IPS-20b (cell line): ENCODE results near the gene OSBPL3.

ENCODE experiments used
- H3K27ac ChIP-seq: one replicate; pipeline ENCODE4 v1.5.1; 2013; ENCODE audit warnings: low read length
- H3K27me3 ChIP-seq: 2 replicates; pipeline ENCODE4 v1.6.1; 2013; ENCODE audit warnings: mild to moderate bottlenecking, low read length, inconsistent platforms; ENCODE audit not compliant: insufficient read depth
- H3K36me3 ChIP-seq: 2 replicates; pipeline ENCODE4 v1.6.1; 2013; ENCODE audit warnings: low read depth, mild to moderate bottlenecking, inconsistent platforms, low read length, moderate library complexity; ENCODE audit not compliant: insufficient read depth
- H3K4me1 ChIP-seq: 2 replicates; pipeline ENCODE4 v1.6.1; 2013; ENCODE audit warnings: mild to moderate bottlenecking, control low read depth, inconsistent platforms, low read length, moderate library complexity; ENCODE audit not compliant: insufficient read depth
- H3K4me3 ChIP-seq: 2 replicates; pipeline ENCODE4 v1.5.1; 2013; ENCODE audit warnings: mild to moderate bottlenecking, low read length, inconsistent platforms
- H3K9ac ChIP-seq: 2 replicates; pipeline ENCODE4 v1.6.1; 2013; ENCODE audit warnings: low read depth, mild to moderate bottlenecking, inconsistent platforms, low read length, moderate library complexity
- H3K9me3 ChIP-seq: 2 replicates; pipeline ENCODE4 v1.6.1; 2013; ENCODE audit warnings: mild to moderate bottlenecking, low read depth, low read length, inconsistent platforms; ENCODE audit not compliant: insufficient read depth

The OSBPL3 gene

DNA sequence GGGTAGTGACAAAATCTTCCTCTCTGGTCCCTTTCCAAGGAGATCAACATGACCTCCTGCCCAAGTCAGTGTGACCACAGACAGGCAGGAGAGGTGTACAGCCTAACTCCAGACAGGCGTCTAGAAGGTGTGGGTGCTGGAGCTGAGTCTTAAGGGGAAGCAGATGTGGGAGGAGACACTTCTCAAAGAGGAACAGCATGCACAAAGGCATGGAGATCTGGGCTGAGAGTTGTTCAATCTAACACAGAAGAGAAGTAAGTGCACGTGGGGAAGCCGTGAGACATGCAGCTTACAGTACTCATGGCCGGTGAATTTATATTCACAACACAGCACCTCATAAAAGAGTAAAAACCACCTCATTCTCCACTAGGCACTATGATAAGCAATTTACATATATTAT is 198.9 kb downstream of the OSBPL3 start:
- Histone ChIP-seq H3K27me3 (no peaks in the 10 kb centered on the region), H3K36me3 (no peaks in the 10 kb centered on the region), H3K4me1 (no peaks in the 10 kb centered on the region), H3K9ac (no peak overlapping the region), H3K27ac (no peak overlapping the region), H3K9me3 (peaks cover 11% of the 10 kb centered on the region), H3K4me3 (no peak overlapping the region)

GRCh38 chr7:24779283-24779655 is 200.7 kb downstream of the OSBPL3 start:
- no peak overlapping the region for H3K9ac ChIP-seq
- H3K27me3 ChIP-seq, result no peaks in the 10 kb centered on the region
- no peaks in the 10 kb centered on the region for H3K4me1 ChIP-seq
- H3K9me3 ChIP-seq, result peaks cover 11% of the 10 kb centered on the region
- no peak overlapping the region for H3K4me3 ChIP-seq
- no peaks in the 10 kb centered on the region for H3K36me3 ChIP-seq
- H3K27ac ChIP-seq, result no peak overlapping the region

GRCh38 chr7:24778543-24779282 is 201.3 kb downstream of the OSBPL3 start:
- H3K4me1 ChIP-seq, result no peaks in the 10 kb centered on the region
- H3K9ac ChIP-seq, result no peak overlapping the region
- peaks cover 10% of the 10 kb centered on the region for H3K9me3 ChIP-seq
- H3K36me3 ChIP-seq, result no peaks in the 10 kb centered on the region
- no peak overlapping the region for H3K4me3 ChIP-seq
- no peaks in the 10 kb centered on the region for H3K27me3 ChIP-seq
- H3K27ac ChIP-seq, result no peak overlapping the region

DNA sequence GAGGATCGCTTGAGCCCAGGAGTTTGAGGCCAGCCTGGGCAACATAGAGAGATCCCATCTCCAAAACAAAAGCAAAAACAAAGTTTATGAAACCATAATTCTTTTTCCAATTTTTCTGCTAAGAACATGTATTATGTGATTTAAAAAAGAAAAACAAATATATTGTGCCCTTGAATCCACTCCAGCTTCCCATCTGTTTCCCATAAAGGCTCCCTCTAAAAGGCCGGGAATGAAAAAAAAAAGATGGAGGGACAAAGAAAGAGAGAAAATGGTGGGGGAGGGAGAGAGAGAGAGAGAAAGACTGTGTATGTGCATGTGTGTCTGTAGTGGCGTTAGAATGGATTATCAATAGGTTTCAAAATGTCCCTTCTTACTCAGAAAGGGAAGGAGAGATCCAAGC is 202.2 kb downstream of the OSBPL3 start:
- Histone ChIP-seq H3K4me1 (no peaks in the 10 kb centered on the region), H3K9me3 (0 out of 2 replicates have a peak, but pooled peaks cover under 1% of the 10 kb centered on the region), H3K27ac (no peak overlapping the region), H3K36me3 (no peaks in the 10 kb centered on the region), H3K9ac (no peak overlapping the region), H3K27me3 (no peaks in the 10 kb centered on the region), H3K4me3 (no peak overlapping the region)

- Histone ChIP-seq H3K27ac (no peak overlapping the region), H3K4me3 (no peak overlapping the region), H3K9me3 (no peaks in the 10 kb centered on the region), H3K9ac (no peak overlapping the region), H3K27me3 (no peaks in the 10 kb centered on the region), H3K4me1 (no peaks in the 10 kb centered on the region), H3K36me3 (no peaks in the 10 kb centered on the region)
These were observed 206.3 kb downstream of the OSBPL3 start for GRCh38 chr7:24773646-24774045.

GRCh38 chr7:24769851-24770250 is 210.1 kb downstream of the OSBPL3 start:
- Histone ChIP-seq H3K9me3 (no peaks in the 10 kb centered on the region), H3K27ac (no peak overlapping the region), H3K9ac (no peak overlapping the region), H3K4me3 (no peak overlapping the region), H3K36me3 (no peaks in the 10 kb centered on the region), H3K27me3 (no peaks in the 10 kb centered on the region), H3K4me1 (no peaks in the 10 kb centered on the region)

GRCh38 chr7:24769014-24769830 is 210.8 kb downstream of the OSBPL3 start:
- no peaks in the 10 kb centered on the region for H3K27me3 ChIP-seq
- no peaks in the 10 kb centered on the region for H3K36me3 ChIP-seq
- no peak overlapping the region for H3K9ac ChIP-seq
- H3K9me3 ChIP-seq, result no peaks in the 10 kb centered on the region
- no peak overlapping the region for H3K27ac ChIP-seq
- H3K4me1 ChIP-seq, result no peaks in the 10 kb centered on the region
- no peak overlapping the region for H3K4me3 ChIP-seq

GRCh38 chr7:24767878-24768569 is 212.0 kb downstream of the OSBPL3 start:
- Histone ChIP-seq H3K27ac (no peak overlapping the region), H3K36me3 (no peaks in the 10 kb centered on the region), H3K27me3 (no peaks in the 10 kb centered on the region), H3K4me3 (no peak overlapping the region), H3K4me1 (no peaks in the 10 kb centered on the region), H3K9me3 (no peaks in the 10 kb centered on the region), H3K9ac (no peak overlapping the region)

- Histone ChIP-seq H3K36me3 (no peaks in the 10 kb centered on the region), H3K9me3 (no peaks in the 10 kb centered on the region), H3K27me3 (no peaks in the 10 kb centered on the region; the same call in 1 of the 2 replicates), H3K27ac (no peak overlapping the region), H3K4me3 (no peak overlapping the region), H3K9ac (no peak overlapping the region), H3K4me1 (no peaks in the 10 kb centered on the region)
These were observed 214.8 kb downstream of the OSBPL3 start for GRCh38 chr7:24764972-24765744.

- Histone ChIP-seq H3K9ac (no peak overlapping the region), H3K4me3 (no peak overlapping the region), H3K27me3 (peaks cover 6% of the 10 kb centered on the region), H3K27ac (no peak overlapping the region), H3K36me3 (no peaks in the 10 kb centered on the region), H3K9me3 (no peaks in the 10 kb centered on the region), H3K4me1 (no peaks in the 10 kb centered on the region)
These were observed 216.0 kb downstream of the OSBPL3 start for GRCh38 chr7:24764011-24764410.

- H3K27me3 ChIP-seq, result peaks cover 12% of the 10 kb centered on the region
- H3K4me3 ChIP-seq, result no peak overlapping the region
- no peaks in the 10 kb centered on the region for H3K36me3 ChIP-seq
- no peak overlapping the region for H3K27ac ChIP-seq
- H3K9me3 ChIP-seq, result no peaks in the 10 kb centered on the region
- H3K9ac ChIP-seq, result no peak overlapping the region
- no peaks in the 10 kb centered on the region for H3K4me1 ChIP-seq
These were observed 216.6 kb downstream of the OSBPL3 start for GRCh38 chr7:24763303-24763901.
